ENCODE data around the gene SPC25.

The SPC25 gene

GRCh38 chr2:168835969-168836368 is 54.3 kb downstream of the SPC25 start:
- no peak for DNase-seq

GRCh38 chr2:168831662-168832061 is 58.6 kb downstream of the SPC25 start:
- DNase-seq: no peak

GRCh38 chr2:168830958-168831357 is 59.3 kb downstream of the SPC25 start:
- DNase-seq: no peak

- no peak for DNase-seq
Measured at GRCh38 chr2:168825126-168825525, 65.1 kb downstream of the SPC25 start.

- no peak for DNase-seq
Measured at GRCh38 chr2:168821992-168822391, 68.2 kb downstream of the SPC25 start.

GRCh38 chr2:168821577-168821976 is 68.7 kb downstream of the SPC25 start:
- DNase-seq: no peak
